Measurements from ENCODE around the gene ZGRF1. TPM values are rescaled to one million over a fixed set of nuclear protein-coding genes. Genes with fewer than 3 reads are reported as not detected.
A peak's percentile ranks its signal among the peaks of the same experiment; 100 is the strongest.

Gene ZGRF1
- total RNA-seq, 3 donors from 2014 or later (not counting 1 experiment from before 2014, with no cell fraction given) = 13.0 to 25.9 (median 20.0) TPM

DNA sequence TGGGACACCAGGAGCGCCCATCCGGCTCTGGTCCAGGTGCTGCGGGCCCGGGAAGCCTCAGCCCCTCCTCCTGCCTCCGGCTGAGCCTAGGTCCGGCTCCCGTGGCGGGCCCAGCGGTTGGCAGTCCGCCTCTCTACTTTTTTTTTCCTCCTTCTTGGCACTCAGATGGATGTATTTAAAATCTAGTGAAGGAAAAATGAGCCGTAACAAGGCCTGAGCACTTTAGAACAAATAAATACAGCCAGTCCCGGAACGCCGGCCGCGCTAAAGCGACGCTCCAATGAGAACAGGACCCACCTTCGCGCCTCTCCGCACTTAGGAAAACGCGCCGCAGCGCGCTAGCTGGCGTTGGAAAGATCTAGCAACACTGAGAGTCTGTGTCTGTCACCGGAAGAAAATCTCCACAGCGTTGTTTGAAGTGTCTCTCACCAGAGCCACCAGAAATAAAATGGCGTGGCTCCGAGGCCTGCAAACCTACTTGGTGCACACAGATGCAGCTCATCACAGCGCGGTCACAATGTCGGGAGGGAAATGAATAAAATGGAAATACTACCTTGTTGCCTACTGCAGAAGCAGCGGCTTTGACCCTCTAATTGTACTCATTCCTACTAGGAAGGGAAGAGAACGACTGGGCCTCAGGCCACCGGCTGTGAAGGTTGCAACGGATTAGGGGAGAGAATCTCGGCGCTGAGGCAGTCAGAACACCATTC lies 125.5 kb downstream of the ZGRF1 start:
- ATAC-seq (no peak), DNase-seq (peak in 1 of 2 donors; percentile 26)
- Histone ChIP-seq H3K9me3 (ENCODE audit: control insufficient read depth, insufficient read depth, low read length) (peaks cover 5% of the 10 kb centered on the region), H3K4me3 (ENCODE audit: low read length) (no peak overlapping the region), H3K27me3 (ENCODE audit: control insufficient read depth, insufficient read depth, low read length) (peaks cover 61% of the 10 kb centered on the region), H3K27ac (ENCODE audit: low read length) (no peak overlapping the region), H3K4me1 (ENCODE audit: control insufficient read depth, insufficient read depth, low read length) (peaks cover 46% of the 10 kb centered on the region), H3K36me3 (ENCODE audit: control insufficient read depth, insufficient read depth, low read length) (no peaks in the 10 kb centered on the region)
- Mint-ChIP-seq H3K36me3 (peaks cover 12% of the 10 kb centered on the region), H3K27me3 (ENCODE audit: low read depth in 2 of 2) (peaks cover 73 to 75% of the 10 kb centered on the region in 2 donors), H3K4me1 (peaks cover 32 to 33% of the 10 kb centered on the region in 2 donors), H3K9me3 (no peaks in the 10 kb centered on the region), H3K27ac (no peak overlapping the region), H3K4me3 (peak overlapping the region; percentile 28)
- TF ChIP-seq, protein P1, sequence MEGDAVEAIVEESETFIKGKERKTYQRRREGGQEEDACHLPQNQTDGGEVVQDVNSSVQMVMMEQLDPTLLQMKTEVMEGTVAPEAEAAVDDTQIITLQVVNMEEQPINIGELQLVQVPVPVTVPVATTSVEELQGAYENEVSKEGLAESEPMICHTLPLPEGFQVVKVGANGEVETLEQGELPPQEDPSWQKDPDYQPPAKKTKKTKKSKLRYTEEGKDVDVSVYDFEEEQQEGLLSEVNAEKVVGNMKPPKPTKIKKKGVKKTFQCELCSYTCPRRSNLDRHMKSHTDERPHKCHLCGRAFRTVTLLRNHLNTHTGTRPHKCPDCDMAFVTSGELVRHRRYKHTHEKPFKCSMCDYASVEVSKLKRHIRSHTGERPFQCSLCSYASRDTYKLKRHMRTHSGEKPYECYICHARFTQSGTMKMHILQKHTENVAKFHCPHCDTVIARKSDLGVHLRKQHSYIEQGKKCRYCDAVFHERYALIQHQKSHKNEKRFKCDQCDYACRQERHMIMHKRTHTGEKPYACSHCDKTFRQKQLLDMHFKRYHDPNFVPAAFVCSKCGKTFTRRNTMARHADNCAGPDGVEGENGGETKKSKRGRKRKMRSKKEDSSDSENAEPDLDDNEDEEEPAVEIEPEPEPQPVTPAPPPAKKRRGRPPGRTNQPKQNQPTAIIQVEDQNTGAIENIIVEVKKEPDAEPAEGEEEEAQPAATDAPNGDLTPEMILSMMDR (IDR thresholded peaks at IDR 0.05) = no peak
- WGBS (ENCODE audit: insufficient coverage) = 13% methylated on average over 36 of the region's 40 CpGs
- intact Hi-C loops (cut with micrococcal nuclease) = no loop called here

- intact Hi-C loops (cut with micrococcal nuclease) = no loop called here
- Mint-ChIP-seq H3K4me1 (peaks cover 26 to 33% of the 10 kb centered on the region in 2 donors), H3K4me3 (peak overlapping the region; percentile 17), H3K27me3 (ENCODE audit: low read depth in 2 of 2) (peaks cover 65 to 81% of the 10 kb centered on the region in 2 donors), H3K27ac (no peak overlapping the region), H3K9me3 (no peaks in the 10 kb centered on the region), H3K36me3 (peaks cover 12% of the 10 kb centered on the region)
- Histone ChIP-seq H3K9me3 (ENCODE audit: control insufficient read depth, insufficient read depth, low read length) (peaks cover 5% of the 10 kb centered on the region), H3K36me3 (ENCODE audit: control insufficient read depth, insufficient read depth, low read length) (no peaks in the 10 kb centered on the region), H3K27me3 (ENCODE audit: control insufficient read depth, insufficient read depth, low read length) (peaks cover 57% of the 10 kb centered on the region), H3K27ac (ENCODE audit: low read length) (no peak overlapping the region), H3K4me1 (ENCODE audit: control insufficient read depth, insufficient read depth, low read length) (peaks cover 38% of the 10 kb centered on the region), H3K4me3 (ENCODE audit: low read length) (no peak overlapping the region)
- ATAC-seq (no peak), DNase-seq (peak in 1 of 2 donors; percentile 50)
- TF ChIP-seq, protein P1 (IDR thresholded peaks at IDR 0.05) = no peak
- WGBS (ENCODE audit: insufficient coverage) = 8% methylated on average over 32 of the region's 34 CpGs
Observed at GRCh38 chr4:112510291-112511092, 126.2 kb downstream of the ZGRF1 start.

- Histone ChIP-seq H3K27ac (ENCODE audit: low read length) (no peak overlapping the region), H3K36me3 (ENCODE audit: control insufficient read depth, insufficient read depth, low read length) (no peaks in the 10 kb centered on the region), H3K9me3 (ENCODE audit: control insufficient read depth, insufficient read depth, low read length) (peaks cover 5% of the 10 kb centered on the region), H3K4me3 (ENCODE audit: low read length) (no peak overlapping the region), H3K4me1 (ENCODE audit: control insufficient read depth, insufficient read depth, low read length) (peaks cover 29% of the 10 kb centered on the region), H3K27me3 (ENCODE audit: control insufficient read depth, insufficient read depth, low read length) (peaks cover 52% of the 10 kb centered on the region)
- Mint-ChIP-seq H3K4me1 (peaks cover 19 to 27% of the 10 kb centered on the region in 2 donors), H3K9me3 (no peaks in the 10 kb centered on the region), H3K4me3 (no peak overlapping the region), H3K27ac (no peak overlapping the region), H3K27me3 (ENCODE audit: low read depth in 2 of 2) (peaks cover 61 to 80% of the 10 kb centered on the region in 2 donors), H3K36me3 (peaks cover 12% of the 10 kb centered on the region)
- intact Hi-C loops (cut with micrococcal nuclease) = no loop called here
- TF ChIP-seq, protein P1 (IDR thresholded peaks at IDR 0.05) = no peak
- ATAC-seq (no peak), DNase-seq (no peak)
- WGBS (ENCODE audit: insufficient coverage) = 6% methylated on average over 43 of the region's 46 CpGs
Observed at GRCh38 chr4:112509243-112510141, 127.2 kb downstream of the ZGRF1 start.
